Measurements from ENCODE around the gene ZBTB12. TPM values are rescaled to one million over a fixed set of nuclear protein-coding genes. Genes with fewer than 3 reads are reported as not detected.

ZBTB12 gene
- total RNA-seq, 2 experiments from 2014 or later: 0.28 to 0.33 TPM

- Histone ChIP-seq H3K4me1 (ENCODE audit: insufficient read depth, low read length) (no peaks in the 10 kb centered on the region), H3K36me3 (ENCODE audit: insufficient read depth, low read length) (peaks cover 41% of the 10 kb centered on the region), H3K4me3 (ENCODE audit: low read length) (no peak overlapping the region), H3K27me3 (ENCODE audit: control insufficient read depth in 1 of 2, insufficient read depth in 2 of 2, low read length in 2 of 2) (no peaks in the 10 kb centered on the region), H3K27ac (ENCODE audit: low read depth in 1 of 2, low read length in 2 of 2) (no peak overlapping the region), H3K9me3 (ENCODE audit: control insufficient read depth in 1 of 2, insufficient read depth in 1 of 2, low read length in 2 of 2) (no peaks in the 10 kb centered on the region)
- Mint-ChIP-seq H3K27me3 (no peaks in the 10 kb centered on the region), H3K4me3 (no peak overlapping the region), H3K9me3 (no peaks in the 10 kb centered on the region), H3K36me3 (ENCODE audit: low read depth) (peaks cover 43% of the 10 kb centered on the region), H3K27ac (no peak overlapping the region), H3K4me1 (ENCODE audit: low read depth) (no peaks in the 10 kb centered on the region)
- ChIA-PET CTCF (no interaction called here), POLR2A (no interaction called here)
- intact Hi-C loops (cut with DNase I, micrococcal nuclease): no loop called here
- ATAC-seq (ENCODE audit: poor library complexity): no peak
- DNase-seq: no peak
- TF ChIP-seq CTCF (IDR thresholded peaks at IDR 0.05): no peak
These were observed 22.7 kb downstream of the ZBTB12 start for GRCh38 chr6:31879143-31879542.

GRCh38 chr6:31878726-31879125 is 23.2 kb downstream of the ZBTB12 start, which contains the start of gene SLC44A4:
SLC44A4 (minus strand) TSS chr6:31878997; CDS start chr6:31878980, 17 bp downstream.
- Histone ChIP-seq H3K4me3 (ENCODE audit: low read length) (no peak within 1 kb of the TSS), H3K27me3 (ENCODE audit: control insufficient read depth in 1 of 2, insufficient read depth in 2 of 2, low read length in 2 of 2) (no peaks in the 10 kb centered on the region), H3K36me3 (ENCODE audit: insufficient read depth, low read length) (peaks cover 37% of the 10 kb centered on the region), H3K27ac (ENCODE audit: low read depth in 1 of 2, low read length in 2 of 2) (no peak within 1 kb of the TSS), H3K4me1 (ENCODE audit: insufficient read depth, low read length) (no peaks in the 10 kb centered on the region), H3K9me3 (ENCODE audit: control insufficient read depth in 1 of 2, insufficient read depth in 1 of 2, low read length in 2 of 2) (no peaks in the 10 kb centered on the region)
- Mint-ChIP-seq H3K36me3 (ENCODE audit: low read depth) (peaks cover 38% of the 10 kb centered on the region), H3K4me1 (ENCODE audit: low read depth) (no peaks in the 10 kb centered on the region), H3K27me3 (no peaks in the 10 kb centered on the region), H3K9me3 (no peaks in the 10 kb centered on the region), H3K27ac (no peak within 1 kb of the TSS), H3K4me3 (no peak within 1 kb of the TSS)
- ChIA-PET POLR2A (no interaction called here), CTCF (no interaction called here)
- no peak for DNase-seq
- no peak for TF ChIP-seq CTCF (IDR thresholded peaks at IDR 0.05)
- intact Hi-C loops (cut with DNase I, micrococcal nuclease): no loop called here
- no peak for ATAC-seq (ENCODE audit: poor library complexity)

- CTCF ChIA-PET: no interaction called here
- H3K4me1 Mint-ChIP-seq (ENCODE audit: low read depth): no peaks in the 10 kb centered on the region
- DNase-seq: no peak
- H3K27ac Mint-ChIP-seq: no peak overlapping the region
- intact Hi-C loops (cut with DNase I, micrococcal nuclease): no loop called here
- no peaks in the 10 kb centered on the region for H3K9me3 ChIP-seq (ENCODE audit: control insufficient read depth in 1 of 2, insufficient read depth in 1 of 2, low read length in 2 of 2)
- no peaks in the 10 kb centered on the region for H3K9me3 Mint-ChIP-seq
- H3K27ac ChIP-seq (ENCODE audit: low read depth in 1 of 2, low read length in 2 of 2): no peak overlapping the region
- no peaks in the 10 kb centered on the region for H3K27me3 ChIP-seq (ENCODE audit: control insufficient read depth in 1 of 2, insufficient read depth in 2 of 2, low read length in 2 of 2)
- H3K4me3 Mint-ChIP-seq: no peak overlapping the region
- POLR2A ChIA-PET: no interaction called here
- H3K4me1 ChIP-seq (ENCODE audit: insufficient read depth, low read length): no peaks in the 10 kb centered on the region
- no peaks in the 10 kb centered on the region for H3K27me3 Mint-ChIP-seq
- H3K36me3 ChIP-seq (ENCODE audit: insufficient read depth, low read length): peaks cover 32% of the 10 kb centered on the region
- peaks cover 33% of the 10 kb centered on the region for H3K36me3 Mint-ChIP-seq (ENCODE audit: low read depth)
- ATAC-seq (ENCODE audit: poor library complexity): no peak
- H3K4me3 ChIP-seq (ENCODE audit: low read length): no peak overlapping the region
- no peak for TF ChIP-seq CTCF (IDR thresholded peaks at IDR 0.05)
These were observed 23.7 kb downstream of the ZBTB12 start for GRCh38 chr6:31878222-31878621.

Data from CD4-positive, alpha-beta T cell (primary cell).